GM21723 (cell line): Measurements from ENCODE around the gene OR8B12.
"Not testable (repeated sequence)": the region's sequence is repeated elsewhere in the genome, so short reads cannot be mapped to it uniquely, and the experiment has no call there.

Experiments used
- ATAC-seq: cut with Tn5 transposase; IDR thresholded peaks from one replicate; pipeline ENCODE4 v1.9.1; 2021; ENCODE audit warnings: mild to moderate bottlenecking, moderate library complexity; ENCODE audit not compliant: unreplicated experiment

The OR8B12 gene

DNA sequence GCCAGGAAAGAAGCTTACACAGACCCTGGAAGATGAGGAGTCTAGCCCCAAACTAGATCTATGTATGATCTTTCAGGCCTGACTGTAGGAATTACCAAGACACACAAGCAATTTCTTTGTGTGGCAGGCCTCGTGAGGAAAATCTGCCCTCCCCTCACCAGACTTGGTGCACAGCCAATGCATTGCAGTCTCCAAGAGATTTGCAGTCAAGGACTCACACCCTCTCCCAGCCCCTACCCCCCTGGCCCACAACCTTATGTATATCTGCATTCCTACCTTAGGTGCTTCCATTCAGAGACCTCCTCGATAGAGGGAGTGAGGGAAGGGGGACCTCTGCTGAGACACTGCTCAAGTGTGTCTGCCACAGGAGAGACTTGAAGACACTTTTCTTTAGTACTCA, 9.8 kb downstream of the OR8B12 start:
- no peak for ATAC-seq

DNA sequence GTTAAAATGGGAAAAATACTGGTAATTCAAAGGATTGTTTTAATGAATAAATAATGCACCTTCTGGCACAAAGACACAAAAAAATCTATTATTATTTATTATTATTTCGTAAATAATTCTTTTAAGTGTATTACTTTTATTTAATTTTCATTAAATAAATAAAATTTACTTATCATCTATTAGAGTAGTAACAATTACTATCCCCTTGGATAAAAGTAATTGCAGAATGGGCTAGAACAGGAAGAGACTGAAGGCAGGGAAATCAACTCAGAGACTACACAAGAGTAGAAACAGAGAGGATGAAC, 23.0 kb downstream of the OR8B12 start:
- no peak for ATAC-seq

- ATAC-seq: no peak
Observed at GRCh38 chr11:124519850-124520549, 23.5 kb downstream of the OR8B12 start.

- no peak for ATAC-seq
Observed at GRCh38 chr11:124518989-124519451, 24.4 kb downstream of the OR8B12 start.

DNA sequence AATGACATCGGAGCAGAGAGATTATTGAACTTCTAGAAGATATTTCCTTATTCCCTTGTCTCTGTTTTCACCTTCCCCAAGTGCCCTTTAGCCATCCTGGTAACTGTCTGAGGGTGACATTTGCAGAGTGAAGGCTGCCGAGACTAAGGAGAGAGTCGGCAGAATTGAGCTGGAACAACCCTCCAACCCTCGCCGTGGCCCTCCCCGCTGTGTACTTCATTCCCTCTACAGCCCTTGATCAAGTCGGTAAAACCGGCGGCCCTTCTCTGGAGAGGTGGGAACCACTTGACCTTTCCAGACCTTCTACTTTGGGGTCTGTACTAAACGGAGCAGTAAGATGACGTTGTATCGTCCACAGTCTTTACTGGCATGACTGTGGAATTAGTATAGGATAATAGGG, 26.1 kb downstream of the OR8B12 start:
- no peak for ATAC-seq

DNA sequence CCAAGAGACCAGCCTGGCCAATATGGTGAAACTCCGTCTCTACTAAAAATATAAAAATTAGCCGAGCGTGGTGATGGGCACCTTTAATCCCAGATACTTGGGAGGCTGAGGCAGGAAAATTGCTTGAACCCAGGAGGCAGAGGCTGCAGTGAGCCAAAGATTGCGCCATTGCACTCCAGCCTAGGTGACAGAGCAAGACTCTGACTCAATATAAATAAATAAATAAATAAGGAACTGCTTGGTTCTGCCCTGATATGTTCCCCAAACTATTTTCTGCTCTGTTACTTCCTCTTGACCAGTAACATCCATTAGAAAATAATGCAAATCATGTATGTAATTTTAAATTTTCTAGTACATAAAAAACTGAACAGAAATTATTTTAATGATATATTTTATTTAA, 28.8 kb downstream of the OR8B12 start:
- ATAC-seq: not testable (repeated sequence)

GRCh38 chr11:124514131-124514530, 29.3 kb downstream of the OR8B12 start:
- ATAC-seq: no peak

- ATAC-seq: no peak
Observed at GRCh38 chr11:124511745-124512144, 31.7 kb downstream of the OR8B12 start.

DNA sequence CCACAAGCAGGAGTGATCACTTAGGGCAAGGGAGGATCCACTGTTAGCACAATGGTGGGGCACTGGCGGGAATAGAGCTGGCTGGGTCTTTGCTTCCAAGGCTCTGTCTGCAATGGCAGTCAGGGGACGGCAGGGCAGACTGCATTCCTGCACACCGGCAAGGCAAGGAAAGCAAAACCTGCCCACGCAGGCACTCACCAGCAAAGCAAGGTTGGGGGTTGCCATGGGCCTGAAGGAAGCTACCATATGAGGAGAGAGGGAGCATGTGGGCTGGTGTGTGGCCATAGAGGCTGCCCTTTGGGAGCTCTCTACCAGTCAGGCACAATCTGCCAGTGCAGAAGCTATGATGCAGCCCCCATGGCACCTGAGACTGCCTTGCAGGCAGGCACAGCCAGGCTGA, 33.2 kb downstream of the OR8B12 start:
- no peak for ATAC-seq

- no peak for ATAC-seq
Observed at GRCh38 chr11:124499711-124500110, 43.7 kb downstream of the OR8B12 start.

GRCh38 chr11:124493016-124493655, 50.3 kb downstream of the OR8B12 start:
- ATAC-seq: no peak
